Ecto neural progenitor cell (in vitro differentiated cells): ENCODE results near the gene POM121L2.
"Not testable (repeated sequence)": the region's sequence is repeated elsewhere in the genome, so short reads cannot be mapped to it uniquely, and the experiment has no call there.

Experiments used
- DNase-seq: peaks from one replicate; pipeline ENCODE4 v3.0.0-alpha.2; 2018; ENCODE audit warnings: low spot score

Gene POM121L2

GRCh38 chr6:27293436-27294098 lies 18.5 kb downstream of the POM121L2 start:
- DNase-seq = peak; percentile 82

- DNase-seq = no peak
Measured at GRCh38 chr6:27290850-27291208, 21.2 kb downstream of the POM121L2 start.

GRCh38 chr6:27290065-27290849 lies 21.8 kb downstream of the POM121L2 start:
- no peak for DNase-seq

- no peak for DNase-seq
Measured at GRCh38 chr6:27288136-27289044, 23.7 kb downstream of the POM121L2 start.

GRCh38 chr6:27287751-27288135 lies 24.3 kb downstream of the POM121L2 start:
- no peak for DNase-seq

GRCh38 chr6:27286141-27286540 lies 25.9 kb downstream of the POM121L2 start:
- DNase-seq = no peak

GRCh38 chr6:27283279-27283678 lies 28.8 kb downstream of the POM121L2 start:
- no peak for DNase-seq

GRCh38 chr6:27281569-27281968 lies 30.5 kb downstream of the POM121L2 start:
- DNase-seq = no peak

GRCh38 chr6:27281105-27281539 lies 31.0 kb downstream of the POM121L2 start:
- DNase-seq = no peak

GRCh38 chr6:27280540-27281000 lies 31.5 kb downstream of the POM121L2 start:
- DNase-seq = no peak

GRCh38 chr6:27280064-27280539 lies 32.0 kb downstream of the POM121L2 start:
- DNase-seq = no peak

GRCh38 chr6:27279513-27280063 lies 32.5 kb downstream of the POM121L2 start:
- no peak for DNase-seq

- no peak for DNase-seq
Measured at GRCh38 chr6:27275025-27275956, 36.8 kb downstream of the POM121L2 start.

GRCh38 chr6:27273783-27274182 lies 38.3 kb downstream of the POM121L2 start:
- DNase-seq = no peak

- no peak for DNase-seq
Measured at GRCh38 chr6:27268803-27269202, 43.3 kb downstream of the POM121L2 start.

GRCh38 chr6:27267857-27268434 lies 44.1 kb downstream of the POM121L2 start:
- no peak for DNase-seq

GRCh38 chr6:27267003-27267402 lies 45.1 kb downstream of the POM121L2 start:
- DNase-seq = not testable (repeated sequence)

- DNase-seq = no peak
Measured at GRCh38 chr6:27263886-27264285, 48.2 kb downstream of the POM121L2 start.

GRCh38 chr6:27260836-27261375 lies 51.2 kb downstream of the POM121L2 start:
- no peak for DNase-seq

GRCh38 chr6:27260369-27260768 lies 51.7 kb downstream of the POM121L2 start:
- peak; percentile 59 for DNase-seq
